Astrocyte (in vitro differentiated cells and primary cell): ENCODE measurements around the gene PCDHA7. TPM values are rescaled to one million over a fixed set of nuclear protein-coding genes. Genes with fewer than 3 reads are reported as not detected.
"Not testable (repeated sequence)": the region's sequence is repeated elsewhere in the genome, so short reads cannot be mapped to it uniquely, and the experiment has no call there.

Experiments used
- DNase-seq: peaks from one replicate; pipeline ENCODE4 v3.0.0-alpha.2; 2010; ENCODE audit warnings: low read depth
- FAIRE-seq: peaks from 2 replicates; lab custom pipeline; 2011; peaks lifted over from hg19 to GRCh38; lab: Jason Lieb, UNC
- H2AFZ ChIP-seq: 2 replicates; pipeline ENCODE4 v1.6.0; 2012; ENCODE audit warnings: low read depth, low read length, inconsistent platforms
- H3K27ac ChIP-seq: 2 replicates; pipeline ENCODE4 v1.5.1; 2011; ENCODE audit warnings: low read depth, low read length, inconsistent platforms
- H3K27me3 ChIP-seq: 2 replicates; pipeline ENCODE4 v1.6.0; 2011; ENCODE audit warnings: low read length, inconsistent platforms; ENCODE audit not compliant: insufficient read depth
- H3K36me3 ChIP-seq: 2 replicates; pipeline ENCODE4 v1.5.1; 2011; ENCODE audit warnings: low read length, inconsistent platforms; ENCODE audit not compliant: insufficient read depth
- H3K4me1 ChIP-seq: 2 replicates; pipeline ENCODE4 v1.5.1; 2011; ENCODE audit warnings: low read length, inconsistent platforms; ENCODE audit not compliant: insufficient read depth
- H3K4me2 ChIP-seq: 2 replicates; pipeline ENCODE4 v1.6.0; 2012; ENCODE audit warnings: low read length, inconsistent platforms
- H3K4me3 ChIP-seq: 2 replicates; pipeline ENCODE4 v1.5.1; 2011; ENCODE audit warnings: low read depth, mild to moderate bottlenecking, low read length, inconsistent platforms; ENCODE audit not compliant: insufficient read depth
- H3K79me2 ChIP-seq: 2 replicates; pipeline ENCODE4 v1.6.0; 2012; ENCODE audit warnings: mild to moderate bottlenecking, low read length, inconsistent platforms; ENCODE audit not compliant: insufficient read depth
- H3K9ac ChIP-seq: 2 replicates; pipeline ENCODE4 v1.6.0; 2012; ENCODE audit warnings: mild to moderate bottlenecking, low read length, inconsistent platforms
- H3K9me3 ChIP-seq: 2 replicates; pipeline ENCODE4 v1.5.1; 2012; ENCODE audit warnings: low read depth, mild to moderate bottlenecking, low read length, inconsistent platforms; ENCODE audit not compliant: insufficient read depth
- H4K20me1 ChIP-seq: 2 replicates; pipeline ENCODE4 v1.6.0; 2012; ENCODE audit warnings: low read length, inconsistent platforms; ENCODE audit not compliant: insufficient read depth
- H3K27ac Mint-ChIP-seq: one replicate; pipeline ENCODE4 v1.8.0; 2021; ENCODE audit warnings: mild to moderate bottlenecking, mixed read lengths; ENCODE audit not compliant: unreplicated experiment
- H3K27me3 Mint-ChIP-seq: one replicate; pipeline ENCODE4 v1.8.0; 2021; ENCODE audit warnings: low read depth, mixed read lengths; ENCODE audit not compliant: unreplicated experiment
- H3K36me3 Mint-ChIP-seq: one replicate; pipeline ENCODE4 v1.8.0; 2021; ENCODE audit warnings: low read depth, mixed read lengths; ENCODE audit not compliant: unreplicated experiment
- H3K4me1 Mint-ChIP-seq: one replicate; pipeline ENCODE4 v1.8.0; 2021; ENCODE audit warnings: low read depth, mixed read lengths; ENCODE audit not compliant: unreplicated experiment
- H3K4me3 Mint-ChIP-seq: one replicate; pipeline ENCODE4 v1.8.0; 2021; ENCODE audit warnings: mild to moderate bottlenecking, moderate library complexity, mixed read lengths; ENCODE audit not compliant: unreplicated experiment
- H3K9me3 Mint-ChIP-seq: one replicate; pipeline ENCODE4 v1.8.0; 2021; ENCODE audit warnings: mild to moderate bottlenecking, mixed read lengths; ENCODE audit not compliant: unreplicated experiment
- CTCF ChIP-seq: IDR thresholded peaks from 2 replicates; pipeline ENCODE4 v1.5.1; 2011; ENCODE audit warnings: low read depth, mild to moderate bottlenecking, inconsistent platforms, low read length, moderate library complexity; ENCODE audit not compliant: insufficient read depth
- EZH2 ChIP-seq: IDR thresholded peaks from 2 replicates; pipeline ENCODE4 v1.6.1; 2012; ENCODE audit warnings: mild to moderate bottlenecking, low read length, inconsistent platforms; ENCODE audit not compliant: insufficient read depth
- total RNA-seq: library from RNA; stranded (reverse); gene quantifications from 2 replicates; pipeline ENCODE4 v1.2.1, GENCODE V29; 2021

The PCDHA7 gene
- total RNA-seq, 1 donor from 2014 or later = 2.6 TPM

GRCh38 chr5:140802781-140803271 lies 31.2 kb upstream of the PCDHA7 start:
- Histone ChIP-seq H3K4me2 (no peak overlapping the region), H2AFZ (no peak overlapping the region), H3K9ac (no peak overlapping the region), H3K4me1 (no peaks in the 10 kb centered on the region), H3K79me2 (no peaks in the 10 kb centered on the region), H4K20me1 (no peaks in the 10 kb centered on the region), H3K36me3 (no peaks in the 10 kb centered on the region), H3K27ac (no peak overlapping the region), H3K9me3 (peaks cover 9% of the 10 kb centered on the region), H3K27me3 (no peaks in the 10 kb centered on the region), H3K4me3 (no peak overlapping the region)
- peaks cover 22% of the 10 kb centered on the region for H3K36me3 Mint-ChIP-seq
- H3K27ac Mint-ChIP-seq = no peak overlapping the region
- DNase-seq (no peak), FAIRE-seq (no peak)
- no peak for TF ChIP-seq EZH2
- no peak for TF ChIP-seq CTCF
- H3K9me3 Mint-ChIP-seq = peaks cover 11% of the 10 kb centered on the region
- H3K4me3 Mint-ChIP-seq = no peak overlapping the region
- no peaks in the 10 kb centered on the region for H3K4me1 Mint-ChIP-seq
- H3K27me3 Mint-ChIP-seq = no peaks in the 10 kb centered on the region

GRCh38 chr5:140806834-140807775 lies 27.0 kb upstream of the PCDHA7 start, which contains the start of gene PCDHA4:
Gene PCDHA4 (plus strand): TSS chr5:140807068.
- H2AFZ ChIP-seq = no peak within 1 kb of the TSS
- peaks cover 19% of the 10 kb centered on the region for H3K9me3 ChIP-seq
- H3K27me3 ChIP-seq = no peaks in the 10 kb centered on the region
- H3K4me3 Mint-ChIP-seq = peak within 1 kb of the TSS; percentile 96
- H3K79me2 ChIP-seq = no peaks in the 10 kb centered on the region
- DNase-seq (no peak), FAIRE-seq (no peak)
- H4K20me1 ChIP-seq = no peaks in the 10 kb centered on the region
- no peaks in the 10 kb centered on the region for H3K27me3 Mint-ChIP-seq
- no peaks in the 10 kb centered on the region for H3K36me3 ChIP-seq
- no peak within 1 kb of the TSS for H3K9ac ChIP-seq
- no peaks in the 10 kb centered on the region for H3K4me1 ChIP-seq
- H3K9me3 Mint-ChIP-seq = peaks cover 3% of the 10 kb centered on the region
- H3K4me1 Mint-ChIP-seq = peaks cover 2% of the 10 kb centered on the region
- H3K27ac ChIP-seq = no peak within 1 kb of the TSS
- TF ChIP-seq EZH2 = no peak
- peak; percentile 16 for TF ChIP-seq CTCF
- H3K27ac Mint-ChIP-seq = peak within 1 kb of the TSS; percentile 80
- peak within 1 kb of the TSS; percentile 41 for H3K4me2 ChIP-seq
- H3K4me3 ChIP-seq = no peak within 1 kb of the TSS
- H3K36me3 Mint-ChIP-seq = peaks cover 18% of the 10 kb centered on the region

- not testable (repeated sequence) for H3K27me3 Mint-ChIP-seq, H3K4me1 Mint-ChIP-seq, H3K27ac ChIP-seq, H3K79me2 ChIP-seq, H3K4me3 ChIP-seq, H3K9me3 Mint-ChIP-seq, H3K27me3 ChIP-seq, H3K9ac ChIP-seq, H3K4me2 ChIP-seq, H3K27ac Mint-ChIP-seq, H3K36me3 ChIP-seq, H3K4me1 ChIP-seq, FAIRE-seq, H4K20me1 ChIP-seq, DNase-seq
- H3K36me3 Mint-ChIP-seq = peaks cover 11% of the 10 kb centered on the region
- peaks cover 13% of the 10 kb centered on the region for H3K9me3 ChIP-seq
- H3K4me3 Mint-ChIP-seq = peak overlapping the region; percentile 52
- peak overlapping the region; percentile 10 for H2AFZ ChIP-seq
Measured at GRCh38 chr5:140808241-140808888, 25.7 kb upstream of the PCDHA7 start.
